Spinal cord (tissue), 10 donors: ENCODE data around the gene TBL1XR1. TPM values are rescaled to one million over a fixed set of nuclear protein-coding genes. Genes with fewer than 3 reads are reported as not detected.
"Not testable (repeated sequence)": the region's sequence is repeated elsewhere in the genome, so short reads cannot be mapped to it uniquely, and the experiment has no call there.

Source experiments
- DNase-seq, 6 donors: peaks; one replicate each; pipeline versions ENCODE4 v3.0.0 to v3.0.0-alpha.2; 2013 to 2015; ENCODE audit warnings: low spot score in 6 of 6, low read depth in 4 of 6
- H3K27ac ChIP-seq: one replicate; pipeline ENCODE4 v1.5.1; 2013; ENCODE audit warnings: low read depth, low read length, control low read depth
- H3K27me3 ChIP-seq: one replicate; pipeline ENCODE4 v1.6.1; 2013; ENCODE audit warnings: low read length; ENCODE audit not compliant: control insufficient read depth, insufficient read depth
- H3K36me3 ChIP-seq: one replicate; pipeline ENCODE4 v1.6.1; 2013; ENCODE audit warnings: low read length; ENCODE audit not compliant: control insufficient read depth, insufficient read depth
- H3K4me1 ChIP-seq: one replicate; pipeline ENCODE4 v1.6.1; 2013; ENCODE audit warnings: low read length; ENCODE audit not compliant: control insufficient read depth, insufficient read depth
- H3K4me3 ChIP-seq: one replicate; pipeline ENCODE4 v1.5.1; 2013; ENCODE audit warnings: low read depth, low read length, control low read depth
- H3K9me3 ChIP-seq: one replicate; pipeline ENCODE4 v1.6.1; 2013; ENCODE audit warnings: low read length; ENCODE audit not compliant: control insufficient read depth, insufficient read depth
- WGBS: methylation state at CpG from one replicate; pipeline ENCODE4 v1.1.5; 2013; ENCODE audit warnings: missing lambda C conversion rate; ENCODE audit not compliant: insufficient coverage; 5-methylcytosine and 5-hydroxymethylcytosine counted together
- polyA plus RNA-seq, 2 donors: library from polyadenylated mRNA; unstranded; fragments of 120-200 nt; gene quantifications; one replicate each; pipeline ENCODE4 v1.2.1, GENCODE V29; 2013; ENCODE audit not compliant: insufficient read length in 2 of 2
- total RNA-seq, 2 donors: library from RNA; depleted of rRNA in 1 of 2; stranded (reverse); fragments of 120-200 nt in 1 of 2; fragments of >200 nt in 1 of 2; gene quantifications; one replicate each; pipeline versions ENCODE4 v1.2.3 to v1.2.4, GENCODE V29; 2013 to 2014
- donor health status: healthy.

The TBL1XR1 gene
- total and polyA plus RNA-seq, 4 donors = 81.6 to 193 (median 110) TPM

GRCh38 chr3:177174607-177175170 is 22.6 kb downstream of the TBL1XR1 start:
- H3K27ac ChIP-seq = no peak overlapping the region
- 38% methylated on average over 3 of the region's 5 CpGs for WGBS
- DNase-seq = peak in 1 of 6 donors; percentile 44
- no peaks in the 10 kb centered on the region for H3K9me3 ChIP-seq
- H3K4me3 ChIP-seq = no peak overlapping the region
- no peaks in the 10 kb centered on the region for H3K36me3 ChIP-seq
- H3K4me1 ChIP-seq = peaks cover 5% of the 10 kb centered on the region
- no peaks in the 10 kb centered on the region for H3K27me3 ChIP-seq

- H3K9me3 ChIP-seq = no peaks in the 10 kb centered on the region
- H3K4me3 ChIP-seq = no peak overlapping the region
- H3K4me1 ChIP-seq = peaks cover 5% of the 10 kb centered on the region
- DNase-seq = no peak
- 97% methylated on average over 2 of the region's 4 CpGs for WGBS
- H3K36me3 ChIP-seq = no peaks in the 10 kb centered on the region
- H3K27ac ChIP-seq = no peak overlapping the region
- H3K27me3 ChIP-seq = no peaks in the 10 kb centered on the region
These were observed 27.2 kb downstream of the TBL1XR1 start for GRCh38 chr3:177169936-177170722.

- WGBS = no CpG with 5 or more reads among the region's 4 CpGs
- H3K4me3 ChIP-seq = no peak overlapping the region
These were observed 28.9 kb downstream of the TBL1XR1 start for GRCh38 chr3:177168431-177168830.

GRCh38 chr3:177162742-177163141 is 34.5 kb downstream of the TBL1XR1 start:
- H3K4me3 ChIP-seq = no peak overlapping the region
- H3K9me3 ChIP-seq = no peaks in the 10 kb centered on the region
- no peak overlapping the region for H3K27ac ChIP-seq
- H3K36me3 ChIP-seq = peaks cover 6% of the 10 kb centered on the region
- DNase-seq = no peak
- WGBS = no CpG with 5 or more reads among the region's 4 CpGs
- no peaks in the 10 kb centered on the region for H3K27me3 ChIP-seq
- H3K4me1 ChIP-seq = no peaks in the 10 kb centered on the region

More at GRCh38 chr3:177168431-177168830, 28.9 kb downstream of the TBL1XR1 start:
- Histone ChIP-seq H3K4me1 (peaks cover 5% of the 10 kb centered on the region), H3K36me3 (no peaks in the 10 kb centered on the region), H3K27me3 (no peaks in the 10 kb centered on the region), H3K9me3 (no peaks in the 10 kb centered on the region), H3K27ac (no peak overlapping the region)
- DNase-seq = no peak

- DNase-seq, H3K27ac ChIP-seq, H3K27me3 ChIP-seq, H3K9me3 ChIP-seq, H3K4me1 ChIP-seq, H3K4me3 ChIP-seq, H3K36me3 ChIP-seq: not testable (repeated sequence)
- WGBS = no CpG with 5 or more reads among the region's 2 CpGs
These were observed 35.7 kb downstream of the TBL1XR1 start for GRCh38 chr3:177161603-177162002.

- no peaks in the 10 kb centered on the region for H3K27me3 ChIP-seq
- peak in 1 of 6 donors; percentile 52 for DNase-seq
- no peak overlapping the region for H3K27ac ChIP-seq
- no peak overlapping the region for H3K4me3 ChIP-seq
- H3K4me1 ChIP-seq = no peaks in the 10 kb centered on the region
- WGBS = no CpG with 5 or more reads among the region's 8 CpGs
- no peaks in the 10 kb centered on the region for H3K9me3 ChIP-seq
- peaks cover 6% of the 10 kb centered on the region for H3K36me3 ChIP-seq
These were observed 38.8 kb downstream of the TBL1XR1 start for GRCh38 chr3:177158461-177158860.

GRCh38 chr3:177157492-177157891 is 39.8 kb downstream of the TBL1XR1 start:
- H3K4me1 ChIP-seq = no peaks in the 10 kb centered on the region
- H3K27me3 ChIP-seq = no peaks in the 10 kb centered on the region
- peaks cover 3% of the 10 kb centered on the region for H3K36me3 ChIP-seq
- no CpG with 5 or more reads among the region's 4 CpGs for WGBS
- H3K4me3 ChIP-seq = no peak overlapping the region
- H3K27ac ChIP-seq = no peak overlapping the region
- DNase-seq = no peak
- no peaks in the 10 kb centered on the region for H3K9me3 ChIP-seq

- no CpG with 5 or more reads among the region's 3 CpGs for WGBS
- no peaks in the 10 kb centered on the region for H3K36me3 ChIP-seq
- no peaks in the 10 kb centered on the region for H3K27me3 ChIP-seq
- no peak for DNase-seq
- no peaks in the 10 kb centered on the region for H3K9me3 ChIP-seq
- no peak overlapping the region for H3K4me3 ChIP-seq
- no peak overlapping the region for H3K27ac ChIP-seq
- peaks cover 3% of the 10 kb centered on the region for H3K4me1 ChIP-seq
These were observed 42.5 kb downstream of the TBL1XR1 start for GRCh38 chr3:177154733-177155132.

GRCh38 chr3:177150970-177151627 is 46.2 kb downstream of the TBL1XR1 start:
- WGBS = 56% methylated on average over 4 of the region's 7 CpGs
- DNase-seq = peak in 2 of 6 donors; percentile 40 to 53
- Histone ChIP-seq H3K36me3 (no peaks in the 10 kb centered on the region), H3K4me3 (no peak overlapping the region), H3K4me1 (peaks cover 3% of the 10 kb centered on the region), H3K27ac (no peak overlapping the region), H3K9me3 (no peaks in the 10 kb centered on the region), H3K27me3 (no peaks in the 10 kb centered on the region)
